T-helper 2 cell treated with Interferon-gamma antibody and Interleukin-4, amounts not matched to agents 100 ng/mL and 5 ng/mL, for 36 hours (primary cell): ENCODE data around the gene TES. TPM values are rescaled to one million over a fixed set of nuclear protein-coding genes. Genes with fewer than 3 reads are reported as not detected.
"Not testable (repeated sequence)": the region's sequence is repeated elsewhere in the genome, so short reads cannot be mapped to it uniquely, and the experiment has no call there.

Experiments
- intact Hi-C: fragments of 100-400 bp; cut with micrococcal nuclease; formaldehyde crosslinking; loops from one replicate; pipeline ENCODE4 v1.15.1; 2023
- total RNA-seq: library from RNA; stranded (reverse); gene quantifications from 2 replicates; pipeline ENCODE4 v1.2.3, GENCODE V29; 2022

Gene TES
- 134 and 144 TPM in 2 replicates for total RNA-seq

GRCh38 chr7:116210345-116211005 lies at the start of gene TES:
Gene TES (plus strand): TSS chr7:116210539. CDS start chr7:116210708, 169 bp downstream.
- intact Hi-C loops, result loop anchor here (1.0 to 10.0 kb wide), 7 partner anchors 9 to 1972 kb away; partner anchors contain the start of genes CAPZA2, LSM8 and MDFIC

GRCh38 chr7:116161728-116162127 lies 48.6 kb upstream of the TES start:
- intact Hi-C loops, result no loop called here

GRCh38 chr7:116162254-116162653 lies 48.1 kb upstream of the TES start:
- intact Hi-C loops, result no loop called here

GRCh38 chr7:116162992-116163391 lies 47.3 kb upstream of the TES start:
- intact Hi-C loops, result no loop called here

GRCh38 chr7:116164552-116165306 lies 45.6 kb upstream of the TES start:
- intact Hi-C loops, result no loop called here

GRCh38 chr7:116165717-116166116 lies 44.6 kb upstream of the TES start:
- intact Hi-C loops, result no loop called here

GRCh38 chr7:116166156-116166555 lies 44.2 kb upstream of the TES start:
- intact Hi-C loops, result no loop called here

- intact Hi-C loops, result no loop called here
These were observed 43.2 kb upstream of the TES start for GRCh38 chr7:116167177-116167576.

- intact Hi-C loops, result no loop called here
These were observed 41.3 kb upstream of the TES start for GRCh38 chr7:116169060-116169459.

GRCh38 chr7:116170180-116170579 lies 40.2 kb upstream of the TES start:
- intact Hi-C loops, result loop anchor here (5.0 kb wide), 1 partner anchor 87 kb away; no protein-coding TSS in a partner anchor

- intact Hi-C loops, result loop anchor here (5.0 kb wide), 1 partner anchor 86 kb away; no protein-coding TSS in a partner anchor
These were observed 39.2 kb upstream of the TES start for GRCh38 chr7:116171094-116171493.

- intact Hi-C loops, result loop anchor here (2.0 to 5.0 kb wide), 2 partner anchors 85 to 354 kb away; no protein-coding TSS in a partner anchor
These were observed 38.0 kb upstream of the TES start for GRCh38 chr7:116172353-116172752.

- intact Hi-C loops, result loop anchor here (1.0 to 5.0 kb wide), 6 partner anchors 35 to 636 kb away; no protein-coding TSS in a partner anchor
These were observed 37.0 kb upstream of the TES start for GRCh38 chr7:116173051-116174028.

- intact Hi-C loops, result not testable (repeated sequence)
These were observed 35.2 kb upstream of the TES start for GRCh38 chr7:116175095-116175494.

- intact Hi-C loops, result no loop called here
These were observed 34.1 kb upstream of the TES start for GRCh38 chr7:116176226-116176625.

- intact Hi-C loops, result no loop called here
These were observed 33.3 kb upstream of the TES start for GRCh38 chr7:116177009-116177408.

GRCh38 chr7:116180302-116180701 lies 30.0 kb upstream of the TES start:
- intact Hi-C loops, result loop anchor here (1.0 kb wide), 1 partner anchor 56 kb away; no protein-coding TSS in a partner anchor

- intact Hi-C loops, result no loop called here
These were observed 28.3 kb upstream of the TES start for GRCh38 chr7:116182023-116182422.

- intact Hi-C loops, result no loop called here
These were observed 24.9 kb upstream of the TES start for GRCh38 chr7:116185450-116185849.

- intact Hi-C loops, result no loop called here
These were observed 24.4 kb upstream of the TES start for GRCh38 chr7:116185956-116186355.

- intact Hi-C loops, result no loop called here
These were observed 22.9 kb upstream of the TES start for GRCh38 chr7:116187400-116187799.
